K562 (cell line): Measurements from ENCODE around the gene WDR64. TPM values are rescaled to one million over a fixed set of nuclear protein-coding genes. Genes with fewer than 3 reads are reported as not detected.

Source experiments
- ARID1B ChIP-seq: fragments of 450-650 bp; IDR thresholded peaks from 2 replicates; pipeline ENCODE4 v1.6.1; 2016; ENCODE audit warnings: antibody characterized with exemption, mild to moderate bottlenecking, inconsistent platforms
- BRD4 ChIP-seq: fragments of 200-600 bp; sonication (generic); IDR thresholded peaks from 2 replicates; pipeline ENCODE4 v1.6.1; 2017; ENCODE audit warnings: inconsistent platforms
- C11orf30 ChIP-seq: fragments of 450-650 bp; IDR thresholded peaks from 2 replicates; pipeline ENCODE4 v1.6.1; 2016; ENCODE audit warnings: low read depth, mild to moderate bottlenecking
- CBFA2T2 ChIP-seq: fragments of 450-650 bp; conservative IDR thresholded peaks from 2 replicates; pipeline ENCODE4 v1.6.1; 2017; ENCODE audit warnings: mild to moderate bottlenecking
- CBFA2T3 ChIP-seq: fragments of 450-650 bp; IDR thresholded peaks from 2 replicates; pipeline ENCODE4 v1.6.1; 2017
- DACH1 ChIP-seq: fragments of 450-650 bp; IDR thresholded peaks from 2 replicates; pipeline ENCODE4 v1.6.1; 2018; ENCODE audit not compliant: partially characterized antibody
- DPF2 ChIP-seq: fragments of 450-650 bp; IDR thresholded peaks from 2 replicates; pipeline ENCODE4 v1.6.1; 2016
- FOXA3 ChIP-seq, 2 experiments: fragments of 450-650 bp in 1 of 2; sonication (generic) in 1 of 2; formaldehyde crosslinking; IDR thresholded peaks in 1 of 2; conservative IDR thresholded peaks in 1 of 2; 2 replicates each; pipeline versions ENCODE4 v1.4.0 to v1.8.0; 2020 to 2022; ENCODE audit warnings: mild to moderate bottlenecking in 2 of 2, missing genetic modification reagents in 1 of 2
- FOXJ2 ChIP-seq: fragments of 200-800 bp; sonication (Bioruptor generic); IDR thresholded peaks from 2 replicates; pipeline ENCODE4 v1.6.1; 2016; ENCODE audit warnings: missing genetic modification characterization, missing compliant biosample characterization
- GATA2 ChIP-seq: sonication (generic); formaldehyde crosslinking; IDR thresholded peaks from 2 replicates; pipeline ENCODE4 v1.4.0; 2020; ENCODE audit warnings: mild to moderate bottlenecking, missing genetic modification reagents
- GATAD2A ChIP-seq: fragments of 450-650 bp; IDR thresholded peaks from 2 replicates; pipeline ENCODE4 v1.6.1; 2017
- HDAC1 ChIP-seq, 2 experiments: fragments of 450-650 bp; IDR thresholded peaks; 2 replicates each; pipeline ENCODE4 v1.6.1; 2016 to 2017; ENCODE audit warnings: inconsistent platforms in 1 of 2, mild to moderate bottlenecking in 1 of 2, moderate library complexity in 1 of 2
- HMGN3 ChIP-seq: IDR thresholded peaks from 2 replicates; pipeline ENCODE4 v1.6.1; 2011; ENCODE audit warnings: borderline replicate concordance, low read depth, mild to moderate bottlenecking, mixed read lengths, low read length; ENCODE audit not compliant: insufficient read length; ENCODE audit errors: extremely low read depth
- JUNB ChIP-seq: fragments of 450-650 bp; formaldehyde crosslinking; conservative IDR thresholded peaks from 2 replicates; pipeline ENCODE4 v1.4.0; 2020; ENCODE audit warnings: mild to moderate bottlenecking
- KDM1A ChIP-seq, 2 experiments: fragments of 450-650 bp; IDR thresholded peaks; 2 replicates each; pipeline ENCODE4 v1.6.1; 2016; ENCODE audit warnings: mild to moderate bottlenecking in 2 of 2
- MITF ChIP-seq: IDR thresholded peaks from 2 replicates; pipeline ENCODE4 v1.6.1; 2014; ENCODE audit warnings: antibody characterized with exemption
- NFATC3 ChIP-seq: fragments of 450-650 bp; IDR thresholded peaks from 2 replicates; pipeline ENCODE4 v1.6.1; 2017; ENCODE audit warnings: mild to moderate bottlenecking
- NR4A1 ChIP-seq, 2 experiments: fragments of 250-450 bp in 1 of 2; fragments of 450-650 bp in 1 of 2; sonication (Bioruptor Pico) in 1 of 2; IDR thresholded peaks; 2 replicates each; pipeline versions ENCODE4 v1.4.0 to v1.6.1; 2016 to 2020; ENCODE audit warnings: mild to moderate bottlenecking in 2 of 2, missing compliant biosample characterization in 1 of 2, missing genetic modification characterization in 1 of 2, moderate library complexity in 1 of 2
- RNF2 ChIP-seq: sonication (generic); IDR thresholded peaks from 2 replicates; pipeline ENCODE4 v1.6.1; 2016
- SMARCB1 ChIP-seq: IDR thresholded peaks from 2 replicates; pipeline ENCODE4 v1.6.1; 2011; ENCODE audit warnings: improper control_type of control experiment, low read depth; ENCODE audit not compliant: insufficient read length
- SP1 ChIP-seq: sonication (generic); formaldehyde crosslinking; IDR thresholded peaks from 2 replicates; pipeline ENCODE4 v1.8.1; 2022; ENCODE audit warnings: mild to moderate bottlenecking, missing genetic modification reagents
- SRSF1 ChIP-seq: fragments of 200-400 bp; formaldehyde crosslinking; IDR thresholded peaks from 2 replicates; pipeline ENCODE4 v1.6.1; 2017; ENCODE audit warnings: mild to moderate bottlenecking, low read depth, low read length, moderate library complexity
- TAF9B ChIP-seq: fragments of 450-650 bp; IDR thresholded peaks from 2 replicates; pipeline ENCODE4 v1.6.1; 2018; ENCODE audit warnings: mild to moderate bottlenecking; ENCODE audit not compliant: partially characterized antibody
- TAL1 ChIP-seq: fragments of 450-650 bp; IDR thresholded peaks from 2 replicates; pipeline ENCODE4 v1.6.1; 2016; ENCODE audit warnings: mild to moderate bottlenecking
- TRIM24 ChIP-seq, 2 experiments: fragments of 450-650 bp; IDR thresholded peaks; 2 replicates each; pipeline ENCODE4 v1.6.1; 2016
- ZBTB1 ChIP-seq: sonication (generic); formaldehyde crosslinking; IDR thresholded peaks from 2 replicates; pipeline ENCODE4 v1.8.1; 2023; ENCODE audit warnings: missing genetic modification reagents, low read depth, mild to moderate bottlenecking, borderline replicate concordance
- ZKSCAN8 ChIP-seq: fragments of 200-800 bp; sonication (Bioruptor generic); IDR thresholded peaks from 2 replicates; pipeline ENCODE4 v1.6.1; 2016; ENCODE audit warnings: missing genetic modification characterization, missing compliant biosample characterization
- ZNF175 ChIP-seq: fragments of 200-800 bp; sonication (Bioruptor generic); IDR thresholded peaks from 2 replicates; pipeline ENCODE4 v1.6.1; 2016; ENCODE audit warnings: low read depth, mild to moderate bottlenecking, missing genetic modification characterization, missing compliant biosample characterization
- ZNF277 ChIP-seq: fragments of 250-450 bp; sonication (Bioruptor Pico); IDR thresholded peaks from 2 replicates; pipeline ENCODE4 v1.8.0; 2022; ENCODE audit warnings: inconsistent platforms, mild to moderate bottlenecking, moderate library complexity, borderline replicate concordance
- ZNF766 ChIP-seq: fragments of 200-800 bp; sonication (Bioruptor generic); conservative IDR thresholded peaks from 2 replicates; pipeline ENCODE4 v1.6.1; 2016; ENCODE audit warnings: missing genetic modification characterization, missing compliant biosample characterization
- polyA plus RNA-seq, 8 experiments: library from polyadenylated mRNA; depleted of rRNA in 4 of 8; stranded (reverse) in 5 of 8; unstranded in 3 of 8; fragments of >200 nt; fragmentation: Nextera tagmentation in 2 of 8; fragmentation: Illumina TruSeq in 1 of 8; extraction: Ambion mirVana in 2 of 8; extraction: Trizol in 1 of 8; gene quantifications; 2 replicates each; pipeline versions ENCODE4 v1.2.1 to v1.2.3, GENCODE V29; 2011 to 2014; ENCODE audit warnings: inconsistent platforms in 1 of 8, missing spikeins in 1 of 8
- total RNA-seq, 7 experiments: library from RNA; depleted of rRNA in 6 of 7; stranded (reverse); fragments of >200 nt in 6 of 7; fragmentation: Illumina TruSeq in 2 of 7; extraction: Trizol in 2 of 7; gene quantifications; 2 replicates each; pipeline versions ENCODE4 v1.2.1 to v1.2.3, GENCODE V29; 2011 to 2021; ENCODE audit warnings: low replicate concordance in 1 of 7

WDR64 gene
- total and polyA plus RNA-seq, 9 of the 15 experiments (the other 6 are each of a cell fraction or from before 2014, with no cell fraction given): 0.06 to 0.29 (median 0.19) TPM; not detected in 5

- TF ChIP-seq BRD4 (peak; percentile 68; the same call in 1 of the 2 replicates), HMGN3 (peak; percentile 81), GATAD2A (peak; percentile 96), SP1 (CRISPR knock-in tag) (no peak), SRSF1 (no peak), SMARCB1 (peak; percentile 50), ARID1B (peak; percentile 99), ZNF766 (peak; percentile 88), ZNF175 (CRISPR knock-in tag) (peak; percentile 25; the same call in 1 of the 2 replicates), TAL1 (peak; percentile 97), TRIM24 (IDR thresholded peaks at IDR 0.05) (peak; percentile 95 to 96), CBFA2T3 (peak; percentile 99), HDAC1 (IDR thresholded peaks at IDR 0.05) (peak in 1 of 2 experiments; percentile 32; a peak in 1 of 4 replicates), DACH1 (peak; percentile 69), ZBTB1 (CRISPR knock-in tag) (no peak), FOXA3 (CRISPR knock-in tag; conservative IDR thresholded peaks at IDR 0.05 in 1 of 2, IDR thresholded peaks at IDR 0.05 in 1 of 2) (peak; percentile 60 to 89; a peak in 2 of 4 replicates), NFATC3 (no peak), TAF9B (peak; percentile 45), CBFA2T2 (peak; percentile 98), GATA2 (CRISPR knock-in tag) (peak; percentile 72), C11orf30 (no peak), FOXJ2 (tag) (peak; percentile 75), ZNF277 (CRISPR knock-in tag) (no peak), MITF (no peak), DPF2 (peak; percentile 100), KDM1A (IDR thresholded peaks at IDR 0.05) (peak; percentile 72 to 78; a peak in 3 of 4 replicates), JUNB (CRISPR knock-in tag) (no peak), NR4A1 (CRISPR knock-in tag; IDR thresholded peaks at IDR 0.05) (0 out of 2 replicates have a peak, but pooled peaks have one; percentile 33), NR4A1 (tag; IDR thresholded peaks at IDR 0.05) (no peak), ZKSCAN8 (peak; percentile 57; the same call in 1 of the 2 replicates), RNF2 (peak; percentile 68)
These were observed 44.2 kb downstream of the WDR64 start (continued) for GRCh38 chr1:241696172-241696814.
